Germinal center (tissue), 1 donor: ENCODE measurements around the gene OR52J3.
"Not testable (repeated sequence)": the region's sequence is repeated elsewhere in the genome, so short reads cannot be mapped to it uniquely, and the experiment has no call there.

Experiments used
- DNase-seq: peaks from one replicate; pipeline ENCODE4 v3.0.0; 2012; ENCODE audit warnings: mixed read lengths, low spot score

Gene OR52J3

DNA sequence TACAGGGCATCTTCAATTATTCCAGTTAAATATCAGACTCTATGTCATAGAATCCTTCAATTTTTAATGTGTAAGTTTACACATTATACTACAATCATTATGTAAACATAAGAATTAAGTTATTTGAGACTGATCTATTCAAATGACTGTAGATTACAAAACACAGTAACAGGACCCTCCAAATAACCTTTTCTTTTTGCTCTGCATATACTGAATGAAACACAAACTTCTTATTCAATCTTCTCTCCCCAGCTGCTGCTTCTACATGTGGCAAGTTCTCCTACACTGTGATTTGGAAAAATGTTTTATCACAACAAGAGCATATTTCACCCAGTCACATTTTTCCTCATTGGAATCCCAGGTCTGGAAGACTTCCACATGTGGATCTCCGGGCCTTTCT lies at the start of gene OR52J3:
Gene OR52J3, plus strand, starts transcription at position 301 of the 400 bp plus-strand sequence. Its CDS starts 0 bp downstream, at position 301.
- DNase-seq = no peak

DNA sequence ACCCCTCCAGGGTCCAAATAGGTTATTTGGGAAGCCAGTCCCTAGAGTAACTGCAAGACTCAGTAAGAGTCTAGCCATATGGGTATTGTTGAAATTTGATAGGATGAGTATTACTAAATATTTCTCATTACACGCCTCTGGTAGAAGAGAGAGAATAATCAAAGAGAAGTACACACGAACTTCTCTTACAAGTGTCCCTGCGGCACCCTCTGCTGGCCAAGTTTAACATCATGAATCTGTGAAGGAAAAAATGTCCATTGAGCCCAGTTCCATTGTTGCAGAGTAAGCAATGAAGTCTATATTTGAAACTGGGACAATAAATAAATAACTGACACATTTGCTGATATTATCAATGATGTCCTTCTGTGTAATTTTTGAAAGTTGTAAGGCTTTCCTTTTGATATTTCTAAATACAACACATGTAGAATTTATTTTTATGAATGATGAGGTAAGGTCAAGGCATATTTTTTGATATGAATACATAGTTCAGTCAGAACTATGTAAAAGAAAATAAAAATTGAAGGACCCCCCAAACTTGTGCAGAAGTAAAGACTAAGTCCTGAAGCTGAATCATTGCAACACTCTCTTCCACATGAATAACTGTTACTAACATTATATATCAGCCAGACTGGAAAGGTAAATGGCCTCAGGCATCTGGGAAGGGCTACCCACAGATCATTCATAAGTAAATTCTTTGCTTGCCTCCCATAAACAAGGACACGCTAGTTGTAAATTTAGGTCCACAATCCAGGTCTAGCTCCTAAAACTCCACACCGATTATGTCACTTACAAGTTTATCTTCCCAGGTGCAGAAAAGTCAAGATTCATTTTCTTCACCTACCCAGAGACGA lies 41.7 kb upstream of the OR52J3 start:
- no peak for DNase-seq

DNA sequence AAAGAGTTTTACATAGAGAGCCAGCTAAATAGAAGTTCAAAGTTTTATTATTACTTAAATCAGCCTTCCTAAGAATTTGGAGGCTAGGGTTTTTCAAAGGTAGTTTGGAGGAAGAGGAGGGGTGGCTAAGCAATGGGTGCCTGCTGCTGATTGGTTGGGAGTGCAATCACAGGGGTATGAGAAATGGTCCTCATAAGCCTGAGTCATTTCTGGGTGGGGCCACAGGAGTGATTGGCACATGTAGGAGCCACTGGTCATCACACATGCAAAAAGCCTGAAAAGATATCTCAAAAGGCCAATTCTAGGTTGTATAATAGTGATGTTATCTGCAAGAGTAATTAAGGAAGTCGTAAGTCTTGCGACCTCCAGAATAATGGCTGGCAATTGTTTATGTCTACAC lies 38.8 kb upstream of the OR52J3 start:
- DNase-seq = no peak

DNA sequence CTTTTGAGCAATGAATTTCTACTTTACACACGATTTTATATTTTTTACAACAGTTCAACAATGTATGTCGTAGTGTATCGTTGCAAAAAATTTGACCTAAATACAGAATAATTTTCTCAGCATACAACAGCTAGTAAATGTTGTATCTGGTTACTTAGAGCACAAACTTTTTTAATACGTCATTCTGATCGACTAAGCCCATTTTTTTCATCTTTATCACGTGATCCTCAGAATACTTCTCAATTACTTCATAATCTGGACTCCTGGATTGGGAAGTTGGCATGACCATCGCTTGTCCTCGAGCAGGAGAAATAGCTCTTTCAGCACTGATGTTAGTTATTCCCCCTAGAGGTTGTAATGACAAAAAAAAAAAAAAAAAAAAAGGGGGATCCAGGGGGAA lies 35.1 kb upstream of the OR52J3 start:
- no peak for DNase-seq

DNA sequence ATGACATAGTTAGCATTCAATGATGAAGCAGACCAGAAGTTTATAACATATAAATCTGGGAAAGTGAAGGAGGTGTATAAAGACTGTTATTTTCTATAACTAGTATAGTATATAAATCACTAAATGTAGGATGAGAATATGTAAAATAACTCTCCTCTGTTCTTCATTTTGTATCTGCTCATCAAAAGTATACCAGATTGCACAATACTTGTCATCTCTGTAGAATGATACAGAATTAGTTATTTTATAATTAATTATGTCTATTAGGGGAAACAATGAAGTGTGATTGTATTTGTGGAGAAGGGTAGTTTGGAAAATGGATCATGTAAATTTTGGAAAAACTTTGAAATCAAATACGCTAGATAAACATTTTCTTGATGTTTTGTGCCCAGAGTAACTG lies 33.3 kb upstream of the OR52J3 start:
- no peak for DNase-seq

DNA sequence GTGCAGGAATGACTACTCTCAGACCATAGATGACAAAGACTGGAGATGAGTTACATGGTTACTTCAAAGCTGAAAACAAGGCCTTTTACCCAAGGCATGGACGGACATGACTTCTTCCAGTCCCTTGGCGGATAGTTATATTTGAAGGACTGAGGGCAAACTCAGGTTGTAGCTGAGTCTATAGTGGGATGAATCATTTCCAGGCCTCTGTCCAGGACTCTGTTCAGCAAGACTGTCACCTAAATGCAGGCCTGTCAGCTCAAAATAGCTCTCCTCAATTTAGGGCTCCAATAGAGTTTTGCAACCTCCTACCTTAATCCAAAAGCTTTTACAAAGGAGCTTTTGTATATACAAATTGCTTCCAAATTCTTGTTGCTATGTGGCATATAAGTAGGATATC lies 24.3 kb upstream of the OR52J3 start:
- DNase-seq = no peak

DNA sequence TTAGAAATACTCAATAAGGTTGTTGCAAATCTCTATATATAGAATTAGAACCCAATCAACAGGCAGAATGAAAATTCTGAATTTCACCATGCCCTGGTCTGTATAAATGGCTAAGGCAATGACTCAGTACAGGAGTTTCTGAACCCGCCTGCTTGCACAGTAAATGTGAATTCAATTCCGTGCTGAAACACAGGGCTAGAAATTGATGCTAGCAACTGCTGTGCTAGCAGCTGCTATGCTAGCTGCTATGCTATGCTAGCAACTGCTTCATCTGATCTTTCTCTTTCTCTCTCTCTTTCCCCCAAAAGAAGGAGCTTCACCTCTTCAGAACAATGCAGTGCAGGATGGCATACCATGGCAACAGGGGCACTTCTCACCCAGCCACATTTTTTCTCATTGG lies 9.7 kb upstream of the OR52J3 start:
- DNase-seq = no peak

DNA sequence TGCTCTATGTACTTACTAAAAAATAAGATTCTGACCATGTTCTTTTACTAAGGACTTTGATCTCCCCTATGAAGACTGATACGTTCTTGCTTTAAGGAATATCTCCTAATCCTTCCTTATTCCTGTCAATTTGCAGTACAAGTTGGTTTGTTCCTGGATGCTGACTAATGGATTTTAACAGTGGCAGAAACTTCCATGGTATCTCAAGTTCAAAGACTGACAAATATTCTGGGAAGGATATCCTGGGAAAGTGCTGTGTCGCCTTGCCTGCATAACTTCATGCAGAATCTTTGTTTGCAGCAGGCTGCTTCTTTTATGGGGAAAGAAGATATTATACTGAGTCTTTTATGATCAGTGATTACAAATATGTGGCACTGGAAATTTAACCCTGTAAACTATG lies 8.4 kb upstream of the OR52J3 start:
- no peak for DNase-seq

DNA sequence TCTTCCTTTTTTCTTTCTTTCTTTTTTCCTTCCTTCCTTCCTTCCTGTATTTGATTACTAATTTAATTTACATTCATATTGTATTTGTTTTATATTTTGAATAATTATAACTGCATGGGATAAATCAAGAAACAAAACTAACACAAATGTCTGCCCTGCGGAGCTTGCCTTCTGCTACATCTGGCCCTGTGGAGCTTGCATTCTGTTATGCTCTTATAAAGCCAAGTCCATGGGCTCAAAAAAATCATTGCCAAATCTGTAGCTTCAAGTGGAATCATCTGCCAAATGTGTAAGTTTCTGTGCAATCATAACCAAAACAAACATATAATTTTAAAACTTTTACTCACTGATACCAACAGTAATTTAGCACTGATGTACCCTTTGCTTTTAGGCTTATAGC lies 8.0 kb upstream of the OR52J3 start:
- DNase-seq = no peak

DNA sequence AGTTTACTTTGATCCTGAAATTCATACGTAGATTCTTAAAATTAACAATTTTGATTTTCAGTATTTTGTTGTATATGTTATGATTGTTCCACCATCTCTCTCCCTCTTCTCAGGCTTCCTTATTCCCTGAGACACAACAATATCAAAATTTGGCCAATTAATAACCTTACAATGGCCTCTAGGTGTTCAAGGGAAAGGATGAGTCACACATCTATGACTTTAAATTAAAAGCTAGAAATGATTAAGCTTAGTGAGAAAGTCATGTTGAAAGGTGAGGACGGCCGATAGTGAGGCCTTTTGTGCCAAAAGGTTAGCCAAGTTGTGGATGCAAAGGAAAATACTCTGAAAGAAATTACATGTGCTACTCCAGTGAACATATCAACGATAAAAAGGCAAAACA lies 5.5 kb upstream of the OR52J3 start:
- DNase-seq = no peak

DNA sequence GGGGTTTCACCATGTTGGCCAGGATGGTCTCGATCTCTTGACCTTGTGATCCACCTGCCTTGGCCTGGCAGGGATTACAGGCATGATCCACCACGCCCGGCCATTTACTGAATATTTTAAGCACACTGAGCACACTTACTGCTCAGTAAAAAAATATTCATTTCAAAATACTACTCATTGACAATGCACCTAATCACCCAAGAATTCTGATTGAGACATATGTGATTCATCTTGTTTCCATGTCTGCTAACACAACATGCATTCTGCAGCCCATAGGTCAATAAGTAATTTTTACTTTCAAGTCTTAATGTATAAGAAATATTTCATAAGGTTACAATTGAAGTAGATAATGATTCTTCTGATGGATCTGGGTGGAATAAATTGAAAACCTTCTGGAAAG lies 4.2 kb upstream of the OR52J3 start:
- DNase-seq = no peak

DNA sequence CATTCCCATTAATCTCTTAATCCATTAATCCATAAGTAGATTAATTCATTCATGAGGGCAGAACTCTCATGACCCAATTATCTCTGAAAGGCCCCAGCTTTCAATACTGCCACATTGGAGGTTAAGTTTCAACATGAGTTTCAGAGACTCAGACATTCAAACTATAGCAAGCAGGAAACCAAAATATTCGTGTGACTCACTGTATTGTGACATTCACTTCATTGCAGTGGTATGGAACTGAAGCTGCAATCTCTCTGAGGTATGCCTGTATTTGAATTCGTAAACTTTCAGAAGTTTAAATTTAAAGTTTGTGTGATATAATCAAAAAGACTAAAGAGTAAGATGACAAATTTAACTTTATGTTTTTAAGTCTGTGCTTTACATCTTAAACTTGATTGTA lies 2.9 kb upstream of the OR52J3 start:
- no peak for DNase-seq

DNA sequence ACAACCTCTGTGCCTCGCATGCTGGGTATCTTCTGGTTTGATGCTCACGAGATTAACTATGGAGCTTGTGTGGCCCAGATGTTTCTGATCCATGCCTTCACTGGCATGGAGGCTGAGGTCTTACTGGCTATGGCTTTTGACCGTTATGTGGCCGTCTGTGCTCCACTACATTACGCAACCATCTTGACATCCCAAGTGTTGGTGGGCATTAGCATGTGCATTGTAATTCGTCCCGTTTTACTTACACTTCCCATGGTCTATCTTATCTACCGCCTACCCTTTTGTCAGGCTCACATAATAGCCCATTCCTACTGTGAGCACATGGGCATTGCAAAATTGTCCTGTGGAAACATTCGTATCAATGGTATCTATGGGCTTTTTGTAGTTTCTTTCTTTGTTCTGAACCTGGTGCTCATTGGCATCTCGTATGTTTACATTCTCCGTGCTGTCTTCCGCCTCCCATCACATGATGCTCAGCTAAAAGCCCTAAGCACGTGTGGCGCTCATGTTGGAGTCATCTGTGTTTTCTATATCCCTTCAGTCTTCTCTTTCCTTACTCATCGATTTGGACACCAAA lies 516 bp downstream of the OR52J3 start:
- no peak for DNase-seq

DNA sequence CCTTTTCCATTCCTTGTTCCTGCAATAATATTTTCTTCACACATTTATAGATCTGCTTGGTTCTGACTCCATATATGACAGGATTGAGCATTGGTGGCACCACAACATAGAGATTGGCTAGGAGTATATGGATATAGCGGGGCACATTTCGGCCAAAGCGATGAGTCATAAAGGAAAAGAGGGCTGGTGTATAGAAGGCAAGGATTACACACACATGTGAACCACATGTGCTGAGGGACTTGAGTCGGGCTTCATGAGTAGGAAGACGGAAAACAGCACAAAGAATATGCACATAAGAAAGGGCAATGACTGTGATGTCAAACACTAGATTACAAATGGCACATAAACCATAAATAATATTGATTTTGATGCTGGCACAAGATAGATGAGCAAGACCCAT lies 12.4 kb downstream of the OR52J3 start:
- DNase-seq = not testable (repeated sequence)

DNA sequence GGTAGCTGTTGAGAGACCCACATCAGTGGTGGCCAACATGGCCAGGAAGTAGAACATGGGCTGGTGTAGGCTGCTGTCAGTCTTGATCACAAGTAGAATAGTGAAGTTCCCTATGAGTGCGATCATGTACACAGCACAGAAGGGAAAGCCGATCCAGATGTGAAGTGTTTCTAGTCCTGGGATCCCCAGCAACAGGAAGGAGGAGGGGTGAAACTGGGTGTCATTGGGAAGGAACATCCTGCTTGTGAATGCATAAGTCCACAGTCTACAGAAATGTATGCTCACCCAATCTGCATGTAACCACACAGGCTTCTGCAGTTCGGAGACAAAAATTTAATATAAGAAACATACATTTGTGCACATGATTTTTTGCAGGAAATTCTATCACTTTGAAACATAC lies 13.1 kb downstream of the OR52J3 start, which contains the start of gene OR52E2:
Gene OR52E2, minus strand, starts transcription at position 237 of the 400 bp plus-strand sequence. Its CDS starts 0 bp downstream, at position 237.
- no peak for DNase-seq

DNA sequence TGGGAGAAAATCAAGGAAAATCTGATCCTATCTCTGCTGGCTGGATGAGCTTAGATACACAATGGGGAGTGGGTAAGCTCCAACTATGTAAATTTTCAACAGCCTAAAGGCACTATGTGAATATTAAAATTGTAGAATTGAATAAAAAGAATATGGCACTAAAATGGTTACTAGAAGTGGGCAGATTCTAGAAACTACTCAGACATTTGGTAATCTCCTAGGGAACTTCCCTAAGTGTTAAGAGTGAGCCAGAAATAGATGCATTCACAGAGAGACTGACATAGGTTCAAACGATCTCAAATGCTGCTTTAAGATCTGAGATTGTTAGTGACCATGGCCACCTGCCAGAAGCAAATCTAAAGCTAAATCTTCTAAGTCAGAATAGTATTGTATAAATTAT lies 18.7 kb downstream of the OR52J3 start:
- no peak for DNase-seq

DNA sequence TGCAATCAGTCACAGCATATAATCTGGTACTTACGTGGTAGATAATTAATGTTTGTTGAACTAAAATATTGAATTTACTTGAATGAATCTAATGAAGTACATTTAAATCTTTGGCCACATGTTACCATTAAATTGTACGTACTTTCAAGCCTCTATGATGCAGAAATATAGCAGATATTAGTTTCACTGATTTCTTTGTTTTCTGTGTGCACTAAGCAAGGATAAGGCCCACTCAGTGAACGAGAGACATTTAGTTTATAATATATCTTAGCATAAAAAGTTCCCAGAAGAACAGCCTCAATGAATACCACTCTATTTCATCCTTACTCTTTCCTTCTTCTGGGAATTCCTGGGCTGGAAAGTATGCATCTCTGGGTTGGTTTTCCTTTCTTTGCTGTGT lies 22.9 kb downstream of the OR52J3 start, which contains the start of gene OR52E1:
Gene OR52E1, plus strand, starts transcription at position 301 of the 400 bp plus-strand sequence.
- DNase-seq = no peak

DNA sequence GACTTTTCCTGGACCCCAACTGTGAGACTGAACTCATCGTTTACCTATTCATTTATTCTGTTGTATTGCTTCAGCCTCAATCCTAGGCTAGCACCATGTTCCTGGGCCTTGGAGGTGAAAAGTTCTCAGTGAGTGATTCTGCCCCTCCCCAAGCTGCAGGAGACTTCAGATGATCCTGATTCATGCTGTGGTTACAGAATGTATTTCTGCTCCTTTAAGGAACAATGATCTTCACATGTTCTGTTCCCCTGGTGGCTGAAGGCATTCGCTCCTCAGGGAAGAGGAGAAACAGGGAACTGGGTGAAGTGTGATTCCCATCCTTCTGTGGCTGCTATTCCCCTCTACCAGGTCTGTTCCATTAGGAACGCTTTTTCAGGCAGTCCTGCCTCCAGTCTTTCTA lies 25.5 kb downstream of the OR52J3 start:
- DNase-seq = no peak

DNA sequence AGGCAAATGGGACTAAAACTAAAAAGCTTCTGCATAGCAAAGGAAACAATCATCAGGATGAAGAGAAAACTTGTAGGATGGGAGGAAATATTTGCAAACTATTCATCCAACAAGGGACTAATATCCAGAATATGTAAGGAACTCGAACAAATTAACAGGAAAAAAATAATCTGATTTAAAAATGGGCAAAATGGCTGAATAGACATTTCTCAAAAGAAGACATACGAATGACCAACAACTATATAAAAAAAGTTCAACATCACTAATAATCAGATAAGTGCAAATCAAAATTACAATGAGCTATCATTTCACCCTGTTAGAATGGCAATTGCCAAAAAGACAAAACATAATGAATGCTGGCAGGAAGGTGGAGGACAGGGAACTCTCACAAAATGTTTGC lies 35.1 kb downstream of the OR52J3 start:
- no peak for DNase-seq

DNA sequence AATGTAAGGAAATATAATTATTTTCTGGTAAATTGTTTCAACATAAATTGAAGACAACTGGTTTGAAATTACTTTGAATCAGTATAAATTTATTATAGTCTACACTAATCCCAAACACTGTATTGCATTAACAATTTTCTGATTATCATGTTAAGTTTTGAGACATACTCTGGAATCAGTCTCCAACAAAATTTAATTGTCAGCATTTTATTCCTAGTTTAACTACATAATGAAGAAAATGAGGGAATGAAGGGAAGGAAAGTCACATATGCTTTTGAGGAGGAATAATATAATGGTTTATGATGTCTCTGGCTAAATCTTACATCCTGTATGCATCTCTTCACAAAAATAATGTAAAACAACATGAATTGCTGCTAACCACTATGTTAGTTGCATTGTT lies 37.3 kb downstream of the OR52J3 start:
- DNase-seq = no peak

DNA sequence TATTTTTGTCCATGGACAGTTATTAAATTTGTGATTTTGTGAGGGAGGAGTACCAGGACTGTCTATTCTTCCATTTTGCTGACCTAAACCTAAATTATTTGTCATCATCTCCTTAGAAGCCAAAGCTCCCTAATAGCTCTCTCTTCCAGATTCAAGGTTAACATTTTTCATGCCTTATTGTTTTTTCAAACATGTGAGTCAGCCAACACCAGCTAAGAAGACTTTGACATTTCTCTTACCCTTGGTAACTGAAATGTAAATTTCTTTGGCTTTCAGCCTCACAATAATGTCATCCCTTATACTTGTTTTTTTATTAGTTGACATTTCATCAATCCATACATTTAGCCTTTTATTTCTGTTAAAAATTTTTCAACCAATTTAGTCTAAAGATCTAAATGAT lies 42.2 kb downstream of the OR52J3 start:
- DNase-seq = no peak

DNA sequence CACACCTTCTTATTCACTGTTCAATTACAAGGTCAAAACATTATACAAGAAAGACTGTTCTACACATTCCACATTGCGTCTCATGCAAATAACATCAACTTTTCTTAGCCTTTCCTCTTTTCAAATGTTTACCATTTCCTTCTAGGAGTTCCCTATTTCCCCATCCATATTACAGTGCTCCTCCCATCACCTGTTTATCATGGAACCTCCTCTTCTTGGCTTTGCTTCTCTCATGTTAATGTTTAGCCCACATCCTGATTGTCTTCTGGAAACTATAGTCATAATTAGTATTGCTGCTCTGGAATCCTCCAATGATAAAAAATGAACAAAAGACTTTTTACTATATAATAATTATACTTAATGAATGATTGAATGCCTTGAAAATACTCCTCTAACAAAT lies 44.3 kb downstream of the OR52J3 start:
- DNase-seq = no peak

DNA sequence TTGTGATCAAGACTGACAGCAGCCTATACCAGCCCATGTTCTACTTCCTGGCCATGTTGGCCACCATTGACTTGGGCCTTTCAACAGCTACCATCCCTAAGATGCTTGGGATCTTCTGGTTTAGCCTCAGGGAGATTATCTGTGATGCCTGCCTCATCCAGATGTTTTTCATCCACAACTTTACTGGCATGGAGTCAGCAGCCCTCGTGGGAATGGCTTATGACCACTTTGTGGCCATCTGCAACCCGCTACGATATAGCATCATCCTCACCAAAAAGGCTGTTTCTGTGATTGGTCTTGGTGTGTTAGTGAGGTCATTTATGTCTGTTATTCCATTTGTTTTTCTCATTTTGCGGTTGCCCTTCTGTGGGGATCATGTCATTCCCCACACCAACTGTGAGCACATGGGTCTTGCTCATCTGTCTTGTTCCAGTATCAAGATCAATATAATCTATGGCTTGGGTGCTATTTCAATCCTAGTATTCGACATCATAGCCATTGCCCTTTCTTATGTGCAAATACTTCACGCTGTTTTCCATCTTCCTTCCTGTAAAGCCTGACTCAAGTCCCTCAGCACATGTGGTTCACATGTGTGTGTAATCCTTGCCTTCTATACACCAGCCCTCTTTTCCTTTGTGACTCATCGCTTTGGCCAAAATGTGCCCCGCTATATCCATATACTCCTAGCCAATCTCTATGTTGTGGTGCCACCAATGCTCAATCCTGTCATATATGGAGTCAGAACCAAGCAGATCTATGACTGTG lies 46.7 kb downstream of the OR52J3 start:
- no peak for DNase-seq
